IMR-90 (cell line): ENCODE measurements around the gene F13A1.

ENCODE experiments used
- BHLHE40 ChIP-seq: fragments of 150-350 bp; IDR thresholded peaks from 2 replicates; pipeline ENCODE4 v1.6.1; 2016; ENCODE audit warnings: mild to moderate bottlenecking, low read depth, low read length
- CEBPB ChIP-seq: IDR thresholded peaks from 2 replicates; pipeline ENCODE4 v1.6.1; 2012; ENCODE audit warnings: low read depth, low read length, improper control_type of control experiment
- CHD1 ChIP-seq: IDR thresholded peaks from 2 replicates; pipeline ENCODE4 v1.6.1; 2012; ENCODE audit warnings: low read depth, low read length, improper control_type of control experiment
- MAFK ChIP-seq: IDR thresholded peaks from 2 replicates; pipeline ENCODE4 v1.6.1; 2012; ENCODE audit warnings: low read depth, low read length, improper control_type of control experiment
- MXI1 ChIP-seq: IDR thresholded peaks from 2 replicates; pipeline ENCODE4 v1.6.1; 2012; ENCODE audit warnings: low read depth, mild to moderate bottlenecking, low read length, moderate library complexity, borderline replicate concordance
- NFE2L2 ChIP-seq: fragments of 150-350 bp; IDR thresholded peaks from 2 replicates; pipeline ENCODE4 v1.6.1; 2016; ENCODE audit warnings: low read depth, mild to moderate bottlenecking, low read length
- POLR2A ChIP-seq: IDR thresholded peaks from 2 replicates; pipeline ENCODE4 v1.6.1; 2012; ENCODE audit warnings: mild to moderate bottlenecking, low read depth, low read length
- RAD21 ChIP-seq: IDR thresholded peaks from 2 replicates; pipeline ENCODE4 v1.6.1; 2012; ENCODE audit warnings: low read length, improper control_type of control experiment
- RFX5 ChIP-seq: IDR thresholded peaks from 2 replicates; pipeline ENCODE4 v1.8.0; 2012; ENCODE audit warnings: low read depth, mild to moderate bottlenecking, low read length, moderate library complexity
- SMC3 ChIP-seq: fragments of 150-350 bp; IDR thresholded peaks from 2 replicates; pipeline ENCODE4 v1.6.1; 2016; ENCODE audit warnings: low read depth, mild to moderate bottlenecking, antibody characterized with exemption, low read length, moderate library complexity
- TF ChIP-seq, protein P1 (sequence below): conservative IDR thresholded peaks from 2 replicates; pipeline ENCODE4 v1.5.1; 2012; ENCODE audit warnings: mild to moderate bottlenecking, low read depth, low read length, improper control_type of control experiment

DNA sequence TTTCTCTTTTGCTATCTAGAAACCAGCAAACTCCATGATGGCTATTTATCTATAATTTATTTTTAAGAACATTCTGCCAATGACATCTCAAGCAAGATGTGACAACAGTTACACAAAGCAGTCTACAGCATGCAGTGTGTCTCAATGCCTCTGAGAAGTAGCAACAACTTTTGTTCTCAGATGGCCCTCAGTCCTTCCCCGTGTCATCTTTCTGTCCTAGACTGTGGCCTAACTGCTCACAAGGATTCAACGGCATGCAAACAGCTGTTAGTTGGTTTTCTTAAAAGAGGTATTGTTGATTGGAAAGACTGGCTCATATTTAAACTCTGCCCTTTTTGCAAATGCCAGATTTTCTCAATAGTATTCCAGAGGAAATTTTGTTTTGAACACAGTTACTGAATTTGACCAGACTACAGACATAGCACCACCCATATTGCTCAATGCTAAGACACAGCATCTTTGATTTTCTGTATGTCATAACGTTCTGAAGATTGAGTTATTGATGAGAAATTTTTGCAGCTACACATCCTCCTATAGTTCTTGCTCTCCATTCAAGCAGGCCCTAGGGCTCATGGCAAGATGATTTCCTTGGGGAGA is 26.1 kb upstream of the F13A1 start:
- no peak for TF ChIP-seq NFE2L2
- TF ChIP-seq, protein P1, sequence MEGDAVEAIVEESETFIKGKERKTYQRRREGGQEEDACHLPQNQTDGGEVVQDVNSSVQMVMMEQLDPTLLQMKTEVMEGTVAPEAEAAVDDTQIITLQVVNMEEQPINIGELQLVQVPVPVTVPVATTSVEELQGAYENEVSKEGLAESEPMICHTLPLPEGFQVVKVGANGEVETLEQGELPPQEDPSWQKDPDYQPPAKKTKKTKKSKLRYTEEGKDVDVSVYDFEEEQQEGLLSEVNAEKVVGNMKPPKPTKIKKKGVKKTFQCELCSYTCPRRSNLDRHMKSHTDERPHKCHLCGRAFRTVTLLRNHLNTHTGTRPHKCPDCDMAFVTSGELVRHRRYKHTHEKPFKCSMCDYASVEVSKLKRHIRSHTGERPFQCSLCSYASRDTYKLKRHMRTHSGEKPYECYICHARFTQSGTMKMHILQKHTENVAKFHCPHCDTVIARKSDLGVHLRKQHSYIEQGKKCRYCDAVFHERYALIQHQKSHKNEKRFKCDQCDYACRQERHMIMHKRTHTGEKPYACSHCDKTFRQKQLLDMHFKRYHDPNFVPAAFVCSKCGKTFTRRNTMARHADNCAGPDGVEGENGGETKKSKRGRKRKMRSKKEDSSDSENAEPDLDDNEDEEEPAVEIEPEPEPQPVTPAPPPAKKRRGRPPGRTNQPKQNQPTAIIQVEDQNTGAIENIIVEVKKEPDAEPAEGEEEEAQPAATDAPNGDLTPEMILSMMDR: no peak
- no peak for TF ChIP-seq CEBPB
- no peak for TF ChIP-seq MAFK
- TF ChIP-seq POLR2A: no peak
- TF ChIP-seq RFX5: no peak
- TF ChIP-seq BHLHE40: no peak
- TF ChIP-seq SMC3: no peak
- no peak for TF ChIP-seq CHD1
- no peak for TF ChIP-seq MXI1
- TF ChIP-seq RAD21: no peak
